H1 (cell line): Measurements from ENCODE around the gene MCMBP. TPM values are rescaled to one million over a fixed set of nuclear protein-coding genes. Genes with fewer than 3 reads are reported as not detected.

ENCODE experiments used
- CTCF ChIA-PET: fragments of 300-600 bp; sonication (Branson Sonifier 250); formaldehyde crosslinking; loops from one replicate; lab custom pipeline; 2021; ENCODE audit not compliant: partially characterized antibody; lab: Charles Lee
- POLR2A ChIA-PET: fragments of 300-600 bp; sonication (Branson Sonifier 250); formaldehyde crosslinking; loops from one replicate; lab custom pipeline; 2021; ENCODE audit warnings: inconsistent platforms; ENCODE audit not compliant: partially characterized antibody; lab: Charles Lee
- DNase-seq, 2 experiments: peaks; one replicate each; pipeline versions ENCODE4 v3.0.0 to v3.0.0-alpha.2; 2010 to 2022; ENCODE audit warnings: low spot score in 2 of 2, low read depth in 1 of 2, mixed read lengths in 1 of 2
- FAIRE-seq: peaks from 2 replicates; lab custom pipeline; 2011; peaks lifted over from hg19 to GRCh38; lab: Jason Lieb, UNC
- H2AFZ ChIP-seq: 2 replicates; pipeline ENCODE4 v1.8.1; 2012; ENCODE audit warnings: low read length, inconsistent platforms
- H2AK5ac ChIP-seq: 2 replicates; pipeline ENCODE4 v1.6.1; 2013; ENCODE audit warnings: low read depth, low read length
- H2BK120ac ChIP-seq: replicated peaks from 2 replicates; pipeline ENCODE3; 2013; ENCODE audit warnings: low read depth, low read length, inconsistent platforms
- H2BK12ac ChIP-seq: 2 replicates; pipeline ENCODE4 v1.6.1; 2013; ENCODE audit warnings: low read depth, low read length
- H2BK15ac ChIP-seq: 2 replicates; pipeline ENCODE4 v1.6.1; 2013; ENCODE audit warnings: low read length
- H2BK20ac ChIP-seq: 2 replicates; pipeline ENCODE4 v1.6.1; 2013; ENCODE audit warnings: low read length
- H2BK5ac ChIP-seq: 2 replicates; pipeline ENCODE4 v1.6.1; 2013; ENCODE audit warnings: low read depth, low read length
- H3K14ac ChIP-seq: 2 replicates; pipeline ENCODE4 v1.6.1; 2013; ENCODE audit warnings: inconsistent platforms; ENCODE audit not compliant: insufficient read length
- H3K18ac ChIP-seq: 2 replicates; pipeline ENCODE4 v1.6.1; 2013; ENCODE audit warnings: low read length; ENCODE audit errors: extremely low read depth
- H3K23ac ChIP-seq: 2 replicates; pipeline ENCODE4 v1.6.1; 2013; ENCODE audit warnings: inconsistent platforms; ENCODE audit not compliant: insufficient read length
- H3K23me2 ChIP-seq: 2 replicates; pipeline ENCODE4 v1.6.1; 2013; ENCODE audit warnings: low read depth, low read length
- H3K27ac ChIP-seq: 2 replicates; pipeline ENCODE4 v1.6.1; 2011; ENCODE audit warnings: low read depth, low read length, inconsistent platforms
- H3K27me3 ChIP-seq, 4 experiments: replicated peaks in 1 of 4; 1 replicate in 1 of 4; 2 replicates in 3 of 4; pipeline versions ENCODE4 v1.6.1 to v1.8.1; 2011 to 2013; ENCODE audit warnings: low read length in 3 of 4, mild to moderate bottlenecking in 3 of 4, inconsistent platforms in 2 of 4, mixed read lengths in 2 of 4, moderate library complexity in 1 of 4; ENCODE audit not compliant: control insufficient read depth in 3 of 4, insufficient read depth in 3 of 4; ENCODE audit errors: extremely low read depth in 1 of 4
- H3K36me3 ChIP-seq, 4 experiments: 2 replicates each; pipeline versions ENCODE4 v1.6.1 to v1.8.1; 2011 to 2013; ENCODE audit warnings: mild to moderate bottlenecking in 4 of 4, low read length in 3 of 4, moderate library complexity in 2 of 4, control low read depth in 1 of 4, inconsistent platforms in 1 of 4; ENCODE audit not compliant: insufficient read depth in 4 of 4, control insufficient read depth in 2 of 4
- H3K4ac ChIP-seq: replicated peaks from 2 replicates; pipeline ENCODE3; 2013; ENCODE audit warnings: low read length, low read depth, mixed read lengths, inconsistent platforms; ENCODE audit not compliant: insufficient read length
- H3K4me1 ChIP-seq, 4 experiments: replicated peaks in 1 of 4; 1 replicate in 1 of 4; 2 replicates in 3 of 4; pipeline versions ENCODE4 v1.6.1 to v1.8.1; 2011 to 2013; ENCODE audit warnings: low read length in 3 of 4, inconsistent platforms in 2 of 4, mixed read lengths in 1 of 4; ENCODE audit not compliant: insufficient read depth in 4 of 4, control insufficient read depth in 3 of 4
- H3K4me2 ChIP-seq, 2 experiments: 2 replicates each; pipeline versions ENCODE4 v1.6.1 to v1.8.1; 2011 to 2013; ENCODE audit warnings: low read depth in 2 of 2, low read length in 2 of 2, control low read depth in 1 of 2, inconsistent platforms in 1 of 2, mild to moderate bottlenecking in 1 of 2; ENCODE audit not compliant: insufficient read depth in 1 of 2
- H3K4me3 ChIP-seq, 4 experiments: fragments of 200-600, 300-600 bp in 1 of 4; sonication (generic), shearing (Covaris generic), sonication (Bioruptor Twin) in 1 of 4; 2 replicates each; pipeline versions ENCODE4 v1.5.1 to v1.8.1; 2011 to 2016; ENCODE audit warnings: low read length in 4 of 4, low read depth in 3 of 4, control low read depth in 2 of 4, inconsistent platforms in 2 of 4, mild to moderate bottlenecking in 2 of 4, mixed read lengths in 1 of 4, moderate library complexity in 1 of 4; ENCODE audit not compliant: insufficient read depth in 2 of 4; ENCODE audit errors: extremely low read depth in 1 of 4
- H3K56ac ChIP-seq: replicated peaks from 2 replicates; pipeline ENCODE3; 2013; ENCODE audit warnings: low read depth, mild to moderate bottlenecking, mixed read lengths, low read length, inconsistent platforms; ENCODE audit not compliant: insufficient read length
- H3K79me1 ChIP-seq: 2 replicates; pipeline ENCODE4 v1.6.1; 2013; ENCODE audit warnings: low read depth, low read length, control low read depth
- H3K79me2 ChIP-seq, 2 experiments: 2 replicates each; pipeline versions ENCODE4 v1.6.1 to v1.8.1; 2012 to 2013; ENCODE audit warnings: low read length in 2 of 2, mild to moderate bottlenecking in 2 of 2, inconsistent platforms in 1 of 2; ENCODE audit not compliant: insufficient read depth in 2 of 2, control insufficient read depth in 1 of 2
- H3K9ac ChIP-seq, 4 experiments: replicated peaks in 1 of 4; 1 replicate in 1 of 4; 2 replicates in 3 of 4; pipeline versions ENCODE4 v1.6.1 to v1.8.1; 2011 to 2013; ENCODE audit warnings: low read depth in 3 of 4, low read length in 3 of 4, control low read depth in 2 of 4, mild to moderate bottlenecking in 2 of 4, moderate library complexity in 2 of 4, inconsistent platforms in 1 of 4; ENCODE audit errors: extremely low read depth in 1 of 4
- H3K9me3 ChIP-seq, 2 experiments: 2 replicates each; pipeline versions ENCODE4 v1.6.1 to v1.8.1; 2012 to 2013; ENCODE audit warnings: mild to moderate bottlenecking in 2 of 2, moderate library complexity in 2 of 2, control low read depth in 1 of 2, inconsistent platforms in 1 of 2, low read depth in 1 of 2, low read length in 1 of 2, mixed read lengths in 1 of 2; ENCODE audit not compliant: insufficient read depth in 2 of 2
- H4K20me1 ChIP-seq, 2 experiments: replicated peaks in 1 of 2; 2 replicates each; pipeline versions ENCODE3 to v1.8.1; 2011 to 2013; ENCODE audit warnings: inconsistent platforms in 2 of 2, low read length in 2 of 2, mild to moderate bottlenecking in 1 of 2; ENCODE audit not compliant: insufficient read depth in 2 of 2, control insufficient read depth in 1 of 2
- H4K5ac ChIP-seq: 2 replicates; pipeline ENCODE4 v1.6.1; 2013; ENCODE audit warnings: low read length, low read depth, mixed read lengths, inconsistent platforms; ENCODE audit not compliant: insufficient read length
- H4K8ac ChIP-seq: 2 replicates; pipeline ENCODE4 v1.8.0; 2013; ENCODE audit warnings: mild to moderate bottlenecking, moderate library complexity, low read length, inconsistent platforms; ENCODE audit not compliant: insufficient read depth; ENCODE audit errors: extremely low read depth
- H4K91ac ChIP-seq: replicated peaks from 2 replicates; pipeline ENCODE3; 2013; ENCODE audit warnings: low read length, mixed read lengths, inconsistent platforms; ENCODE audit not compliant: insufficient read length
- ASH2L ChIP-seq: fragments of 200-600, 300-600 bp; sonication (generic); IDR thresholded peaks from one replicate; pipeline ENCODE4 v1.7.1; 2017; ENCODE audit warnings: low read length
- BCL11A ChIP-seq, 2 experiments: IDR thresholded peaks; one replicate each; pipeline ENCODE4 v1.6.1; 2011; ENCODE audit warnings: low read depth in 2 of 2, low read length in 2 of 2, mild to moderate bottlenecking in 2 of 2
- SIN3A ChIP-seq, 2 experiments: IDR thresholded peaks in 1 of 2; conservative IDR thresholded peaks in 1 of 2; 2 replicates each; pipeline ENCODE4 v1.6.1; 2011 to 2012; ENCODE audit warnings: low read length in 2 of 2, improper control_type of control experiment in 1 of 2, low read depth in 1 of 2, mild to moderate bottlenecking in 1 of 2
- WGBS, 2 experiments: shearing (Covaris generic) in 1 of 2; methylation state at CpG; one replicate each; pipeline versions ENCODE4 v1.1.6 to v1.1.7; 2013 to 2015; ENCODE audit warnings: low lambda C conversion rate in 2 of 2, mixed read lengths in 2 of 2, inconsistent platforms in 1 of 2, low coverage in 1 of 2, missing lambda C conversion rate in 1 of 2; ENCODE audit not compliant: insufficient replicate concordance in 2 of 2, insufficient coverage in 1 of 2, insufficient read length in 1 of 2; ENCODE audit errors: extremely low coverage in 1 of 2, missing lambda C conversion rate in 1 of 2; 5-methylcytosine and 5-hydroxymethylcytosine counted together
- polyA plus RNA-seq, 7 experiments: library from polyadenylated mRNA; depleted of rRNA in 3 of 7; stranded (reverse) in 5 of 7; unstranded in 2 of 7; fragments of >200 nt in 5 of 7; fragments of 200-250 nt in 2 of 7; gene quantifications; 1 replicate in 5 of 7; 2 replicates in 1 of 7; 4 replicates in 1 of 7; pipeline versions ENCODE4 v1.2.1 to v1.2.3, GENCODE V29; 2011 to 2013; ENCODE audit warnings: missing spikeins in 2 of 7, mixed read lengths in 2 of 7
- total RNA-seq: library from RNA; stranded (reverse); fragmentation: NEBNext Ultra II Directional; extraction: Animal tissue kit (Norgen Biotek cat#: 25700); gene quantifications from 2 replicates; pipeline ENCODE4 v1.2.1, GENCODE V29; 2021

Gene MCMBP
- total and polyA plus RNA-seq, 2 of the 8 experiments (the other 6 are each of a cell fraction or from before 2014, with no cell fraction given): 67.3 to 81.7 TPM

- Histone ChIP-seq H3K4me3 (no peak overlapping the region), H4K91ac (no peak overlapping the region), H3K36me3 (peaks cover 6 to 22% (median 10%) of the 10 kb centered on the region in 4 experiments), H3K9me3 (no peaks in the 10 kb centered on the region), H2BK12ac (no peak overlapping the region), H3K79me1 (0 out of 2 replicates have a peak, but pooled peaks cover 6% of the 10 kb centered on the region), H4K5ac (no peak overlapping the region), H3K18ac (no peak overlapping the region; the same call in 1 of the 2 replicates), H3K9ac (peak overlapping the region in 1 of 4 experiments; percentile 40; a peak in 1 of 7 replicates), H2BK20ac (no peak overlapping the region), H3K14ac (no peak overlapping the region), H3K4me1 (peaks cover 0 to 6% (median 3%) of the 10 kb centered on the region in 4 experiments; a peak in 4 of 7 replicates), H3K4ac (no peak overlapping the region), H2BK15ac (no peak overlapping the region), H2AK5ac (no peak overlapping the region), H4K20me1 (peaks cover 6% of the 10 kb centered on the region in 2 experiments), H2BK120ac (no peak overlapping the region), H3K23me2 (no peaks in the 10 kb centered on the region), H4K8ac (no peak overlapping the region), H2BK5ac (no peak overlapping the region), H3K79me2 (peaks cover 12 to 85% of the 10 kb centered on the region in 2 experiments), H3K56ac (no peak overlapping the region), H3K4me2 (no peak overlapping the region), H3K27me3 (no peaks in the 10 kb centered on the region), H3K23ac (no peak overlapping the region), H2AFZ (no peak overlapping the region), H3K27ac (no peak overlapping the region)
- POLR2A ChIA-PET: interaction anchor here (0.7 to 1.7 kb wide), 4 partner anchors 43 to 264 kb away, joined by 3 read pairs; partner anchors contain the start of gene TIAL1
- CTCF ChIA-PET: interaction anchor here (1.0 to 5.3 kb wide), 9 partner anchors 9 to 254 kb away, joined by 3 to 59 read pairs (median 5); partner anchors contain the start of gene MCMBP
- FAIRE-seq: no peak
- TF ChIP-seq SIN3A (conservative IDR thresholded peaks at IDR 0.05 in 1 of 2, IDR thresholded peaks at IDR 0.05 in 1 of 2; ENCODE audit: low read depth in 1 of 2, low read length in 2 of 2) (no peak), ASH2L (no peak), BCL11A (IDR thresholded peaks at IDR 0.05; ENCODE audit: low read depth in 2 of 2, low read length in 2 of 2) (no peak)
- 69% methylated on average over 7 of the region's 7 CpGs; no CpG with 5 or more reads in 1 of the 2 experiments for WGBS, 2 experiments
- DNase-seq: no peak
These were observed 11.6 kb downstream of the MCMBP start for GRCh38 chr10:119860866-119861607.
